Skeletal muscle cell (primary cell): ENCODE results near the gene FBXL22.
A peak's percentile ranks its signal among the peaks of the same experiment; 100 is the strongest.
"Not testable (repeated sequence)": the region's sequence is repeated elsewhere in the genome, so short reads cannot be mapped to it uniquely, and the experiment has no call there.

Source experiments
- DNase-seq: peaks from one replicate; pipeline ENCODE4 v3.0.0-alpha.2; 2010; ENCODE audit warnings: low read depth
- H3K4me3 ChIP-seq: 2 replicates; pipeline ENCODE4 v1.5.1; 2011; ENCODE audit warnings: low read depth, mild to moderate bottlenecking, control low read depth, low read length, moderate library complexity

FBXL22 gene

GRCh38 chr15:63608989-63609388 lies 11.8 kb downstream of the FBXL22 start:
- DNase-seq, result no peak
- no peak overlapping the region for H3K4me3 ChIP-seq

GRCh38 chr15:63609448-63609847 lies 12.3 kb downstream of the FBXL22 start:
- DNase-seq, result no peak
- no peak overlapping the region for H3K4me3 ChIP-seq

GRCh38 chr15:63610209-63610841 lies 13.1 kb downstream of the FBXL22 start:
- DNase-seq, result peak; percentile 67
- no peak overlapping the region for H3K4me3 ChIP-seq

GRCh38 chr15:63611177-63611576 lies 14.0 kb downstream of the FBXL22 start:
- no peak for DNase-seq

GRCh38 chr15:63612300-63612699 lies 15.1 kb downstream of the FBXL22 start:
- no peak for DNase-seq
- no peak overlapping the region for H3K4me3 ChIP-seq

More at GRCh38 chr15:63611177-63611576, 14.0 kb downstream of the FBXL22 start:
- H3K4me3 ChIP-seq, result no peak overlapping the region

- no peak for DNase-seq
- no peak overlapping the region for H3K4me3 ChIP-seq
Observed at GRCh38 chr15:63615935-63616334, 18.7 kb downstream of the FBXL22 start.

GRCh38 chr15:63617147-63617546 lies 20.0 kb downstream of the FBXL22 start:
- DNase-seq, H3K4me3 ChIP-seq: not testable (repeated sequence)

GRCh38 chr15:63617627-63618026 lies 20.4 kb downstream of the FBXL22 start:
- H3K4me3 ChIP-seq, DNase-seq: not testable (repeated sequence)

GRCh38 chr15:63620760-63621159 lies 23.6 kb downstream of the FBXL22 start:
- not testable (repeated sequence) for DNase-seq, H3K4me3 ChIP-seq

- H3K4me3 ChIP-seq, result no peak overlapping the region
- no peak for DNase-seq
Observed at GRCh38 chr15:63623232-63623969, 26.2 kb downstream of the FBXL22 start.

GRCh38 chr15:63626955-63627354 lies 29.8 kb downstream of the FBXL22 start:
- DNase-seq, result no peak
- no peak overlapping the region for H3K4me3 ChIP-seq

- no peak for DNase-seq
- no peak overlapping the region for H3K4me3 ChIP-seq
Observed at GRCh38 chr15:63628123-63628822, 31.1 kb downstream of the FBXL22 start.

GRCh38 chr15:63630036-63630751 lies 33.0 kb downstream of the FBXL22 start:
- no peak overlapping the region for H3K4me3 ChIP-seq
- DNase-seq, result no peak

GRCh38 chr15:63633312-63633711 lies 36.1 kb downstream of the FBXL22 start:
- H3K4me3 ChIP-seq, result no peak overlapping the region
- DNase-seq, result no peak

GRCh38 chr15:63634154-63634553 lies 37.0 kb downstream of the FBXL22 start:
- no peak for DNase-seq
- no peak overlapping the region for H3K4me3 ChIP-seq

GRCh38 chr15:63636518-63637061 lies 39.4 kb downstream of the FBXL22 start:
- H3K4me3 ChIP-seq, result no peak overlapping the region
- no peak for DNase-seq

- no peak overlapping the region for H3K4me3 ChIP-seq
- DNase-seq, result no peak
Observed at GRCh38 chr15:63638839-63639238, 41.7 kb downstream of the FBXL22 start.

- H3K4me3 ChIP-seq, result no peak overlapping the region
- DNase-seq, result no peak
Observed at GRCh38 chr15:63640146-63640545, 43.0 kb downstream of the FBXL22 start.
